Stimulated activated CD8-positive, alpha-beta memory T cell treated with anti-CD3 and anti-CD28 coated beads, Interleukin-4, amount 100 ng/mL, for 1 hour (primary cell): ENCODE measurements around the gene FZD10.

Experiments used
- DNase-seq, 2 donors: peaks; one replicate each; pipeline ENCODE4 v3.0.0-alpha.2; 2020; ENCODE audit warnings: low read depth in 2 of 2, low spot score in 1 of 2

The FZD10 gene

DNA sequence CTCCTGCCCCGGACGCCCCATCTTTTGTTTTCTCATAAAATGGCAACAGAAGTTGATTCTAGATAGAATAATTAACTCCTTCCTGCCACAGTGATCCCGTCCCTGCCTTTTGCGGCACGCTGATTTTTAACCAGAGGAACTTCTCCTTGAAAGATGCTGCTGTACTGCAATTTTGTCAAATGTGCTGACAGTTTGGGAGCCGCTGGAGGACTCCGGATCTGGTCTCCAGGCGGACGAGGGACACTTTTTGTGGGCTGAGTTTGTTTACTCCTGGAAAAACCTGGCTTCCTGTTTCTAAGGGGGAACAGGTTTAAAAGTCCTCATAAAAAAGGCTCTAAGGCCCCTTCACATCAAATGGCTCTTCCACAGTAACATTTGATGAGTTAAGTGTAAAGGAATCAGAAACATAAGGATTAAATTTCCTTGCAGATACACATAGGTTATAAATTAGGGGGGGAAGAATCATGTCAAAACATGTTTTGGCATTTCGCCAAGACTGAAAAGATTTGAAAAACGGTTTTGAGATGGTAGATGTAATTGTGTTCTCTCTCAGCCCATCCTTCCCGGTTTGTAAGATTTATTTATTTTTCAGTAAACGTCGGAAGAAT is 15.5 kb downstream of the FZD10 start:
- no peak for DNase-seq

DNA sequence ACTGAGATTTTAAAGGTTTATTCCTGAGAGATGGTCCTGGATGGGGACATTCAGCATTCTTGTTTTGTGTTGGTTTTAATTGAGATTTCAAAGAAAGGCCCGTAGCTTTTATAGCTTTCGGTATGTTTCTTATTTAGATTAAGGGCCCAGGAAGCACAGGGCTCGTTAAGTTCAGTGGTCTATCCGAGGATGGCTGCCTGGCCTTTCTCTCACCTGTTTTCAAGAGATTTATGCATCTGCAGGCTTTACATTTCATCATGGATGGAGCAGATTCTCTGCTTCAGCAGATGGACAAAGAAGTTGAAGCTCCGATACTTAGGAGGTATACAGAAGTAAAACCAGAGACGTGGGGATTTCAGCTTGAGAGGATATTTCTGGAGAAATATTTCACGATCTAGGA is 16.0 kb downstream of the FZD10 start:
- no peak for DNase-seq

DNA sequence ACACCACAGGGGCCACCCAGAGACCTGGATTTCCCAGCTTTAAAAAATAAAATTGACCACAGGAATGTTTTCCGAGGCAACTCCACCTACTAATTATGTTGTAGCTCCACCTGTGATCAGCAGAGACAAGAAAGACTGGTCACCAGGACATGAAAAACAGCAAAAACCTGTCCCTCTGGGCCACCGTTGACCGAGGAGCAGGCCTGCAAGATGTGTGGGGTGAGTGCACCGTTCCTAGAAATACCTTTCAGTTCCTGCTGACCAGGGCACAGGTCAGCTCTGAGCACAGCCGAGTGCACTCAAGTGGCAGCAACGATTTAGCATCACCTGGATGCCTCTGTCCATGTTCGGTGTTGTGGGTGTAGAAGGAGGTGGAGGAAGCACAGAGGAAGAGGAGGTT is 16.9 kb downstream of the FZD10 start:
- no peak for DNase-seq

DNA sequence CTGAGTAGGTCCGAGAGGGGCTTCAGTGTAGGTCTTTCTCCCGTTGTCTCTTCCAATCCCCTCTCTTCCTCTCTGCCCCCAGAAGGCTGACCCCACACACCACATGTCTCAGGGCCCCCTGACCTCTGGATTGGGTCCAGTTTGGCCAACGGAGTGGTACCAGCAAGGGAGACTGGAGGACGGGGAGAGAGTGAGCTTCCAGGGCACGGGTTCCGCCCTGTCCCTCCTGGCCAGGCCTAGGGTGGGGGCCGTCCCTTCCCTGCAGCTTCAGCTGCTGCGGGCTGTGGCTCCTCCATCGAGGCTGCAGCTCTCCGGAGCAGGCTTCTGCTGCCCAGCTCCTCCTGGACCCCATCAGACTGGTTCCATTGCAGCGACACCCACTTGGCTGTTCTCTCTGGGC is 17.4 kb downstream of the FZD10 start:
- no peak for DNase-seq

DNA sequence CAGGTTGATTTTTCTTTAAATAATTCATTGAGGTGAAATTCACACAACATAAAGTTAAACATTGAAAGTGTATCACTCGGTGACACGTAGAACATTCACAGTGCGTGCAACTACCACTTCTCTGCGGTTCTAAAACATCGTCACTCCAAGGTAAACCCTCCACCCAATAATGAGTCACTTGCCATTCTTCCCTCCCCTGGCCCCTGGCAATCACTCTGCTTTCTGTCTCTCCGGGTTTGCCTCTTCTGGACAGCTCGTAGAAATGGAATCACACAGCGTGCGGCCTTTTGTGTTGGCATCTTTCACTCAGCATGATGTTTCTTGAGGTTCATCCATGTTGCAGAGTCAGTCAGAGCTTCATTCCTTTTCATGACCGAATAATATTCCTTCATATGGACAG is 18.9 kb downstream of the FZD10 start:
- no peak for DNase-seq

DNA sequence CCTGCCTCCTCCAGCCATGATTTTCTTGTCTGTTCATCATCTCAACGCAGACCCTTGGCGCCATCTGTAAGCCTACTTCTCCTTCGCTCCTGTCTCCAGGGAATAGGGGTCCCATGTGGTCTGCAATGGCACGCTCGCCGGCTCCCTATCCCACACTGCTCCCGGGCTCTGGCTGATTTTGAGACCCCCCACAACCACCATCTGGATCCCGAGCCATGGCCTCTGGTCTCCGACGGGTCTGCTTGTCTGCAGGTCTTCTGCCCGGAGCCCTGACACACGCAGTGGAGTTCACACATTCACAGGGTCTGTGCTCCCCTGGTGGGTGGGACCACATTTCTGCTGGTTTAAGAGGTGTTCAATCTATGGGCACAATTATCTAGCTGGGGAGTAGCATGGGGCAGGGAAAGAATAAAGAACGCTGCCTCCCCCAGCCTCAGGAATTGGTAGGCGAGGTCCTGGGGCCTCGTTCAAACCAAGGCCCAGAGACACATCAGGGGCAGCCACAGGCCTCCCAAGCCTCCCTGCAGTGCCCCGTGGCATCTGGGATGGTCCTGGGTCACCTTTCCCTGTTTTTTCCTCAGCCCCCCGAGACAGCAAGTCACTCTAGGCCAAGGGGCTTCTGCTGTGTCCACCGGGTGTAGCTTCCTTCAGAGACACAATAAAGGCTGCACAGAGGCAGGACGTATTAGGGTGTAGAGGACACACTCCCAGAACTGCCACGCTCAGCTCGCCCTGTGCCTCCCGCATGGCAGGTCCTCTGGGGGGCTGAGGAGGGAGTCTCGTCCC is 21.5 kb downstream of the FZD10 start:
- no peak for DNase-seq

DNA sequence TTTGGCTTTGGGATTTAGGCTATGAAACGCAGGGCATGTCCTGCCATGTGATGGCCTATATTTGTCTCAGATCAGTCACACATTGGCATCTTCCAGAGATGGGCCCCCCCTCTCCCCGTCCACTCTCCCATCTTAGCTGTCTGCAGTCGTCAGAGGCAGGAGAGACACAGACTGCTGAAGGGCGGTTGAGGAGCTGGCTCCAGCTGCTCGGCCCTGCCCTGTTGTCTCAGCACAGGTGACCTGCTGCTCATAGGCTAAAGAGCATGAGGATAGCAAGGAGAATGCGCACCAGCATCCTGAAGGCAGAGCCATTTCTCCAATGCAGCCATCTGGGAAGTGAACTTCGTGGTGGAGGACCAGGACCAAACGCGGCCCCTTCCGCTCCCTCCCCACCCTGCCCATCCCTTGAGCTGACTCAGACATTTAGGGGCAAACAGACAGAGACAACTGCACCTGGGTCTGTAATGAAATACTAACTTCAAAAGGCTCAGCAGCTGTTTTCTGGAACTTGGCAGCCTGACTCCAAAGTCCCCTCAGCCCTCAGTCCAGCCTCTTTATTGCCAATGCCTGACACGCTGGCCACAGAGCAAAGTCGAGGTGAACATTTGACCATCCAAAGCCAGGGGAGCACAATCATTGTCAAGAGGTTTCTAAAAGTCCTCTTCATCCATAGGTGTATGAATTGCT is 22.3 kb downstream of the FZD10 start:
- DNase-seq = no peak

DNA sequence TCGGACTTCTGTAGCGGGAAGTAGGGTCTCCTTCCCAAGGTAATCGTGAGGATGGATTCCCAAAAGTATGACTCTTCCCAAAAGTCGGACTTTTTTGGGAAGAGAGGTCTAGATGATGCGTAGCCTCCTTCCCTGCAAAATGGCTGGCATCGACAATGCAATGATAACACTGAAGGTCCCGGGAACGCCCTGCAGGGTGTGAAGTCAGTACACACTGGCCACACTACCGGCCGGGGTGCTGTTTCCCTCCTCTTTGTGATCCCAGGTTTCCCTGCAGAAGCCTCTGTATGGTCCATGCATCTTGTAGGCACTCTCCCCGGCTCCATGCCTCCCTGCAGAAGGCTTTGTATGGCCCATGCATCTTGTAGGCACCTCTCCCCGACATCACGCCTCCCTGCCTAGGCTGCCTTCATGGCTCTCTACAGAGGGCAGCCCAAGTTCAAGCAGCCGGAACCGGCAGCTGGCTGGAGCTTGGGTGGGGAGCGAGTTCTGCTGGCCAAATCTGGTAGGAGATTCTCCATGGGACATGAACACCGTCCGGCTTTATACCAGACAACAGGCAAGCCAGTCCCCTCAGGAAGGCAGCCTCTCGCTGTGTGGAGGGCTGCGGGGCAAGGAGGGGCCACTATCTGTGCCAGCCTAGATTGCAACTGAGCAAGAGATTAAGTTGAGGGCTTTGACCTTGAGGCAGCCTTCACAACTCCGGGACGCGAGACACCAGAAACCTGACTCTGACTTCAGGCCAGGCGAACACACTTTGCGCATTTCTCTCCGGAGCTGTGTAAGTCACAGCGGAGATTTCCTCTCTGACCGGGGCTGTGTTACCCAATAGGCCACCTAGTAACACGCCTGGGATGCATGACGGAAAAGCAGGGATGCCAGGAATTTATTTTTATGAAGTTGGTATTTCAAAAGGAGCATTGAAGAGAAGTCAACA is 23.5 kb downstream of the FZD10 start:
- DNase-seq = no peak

DNA sequence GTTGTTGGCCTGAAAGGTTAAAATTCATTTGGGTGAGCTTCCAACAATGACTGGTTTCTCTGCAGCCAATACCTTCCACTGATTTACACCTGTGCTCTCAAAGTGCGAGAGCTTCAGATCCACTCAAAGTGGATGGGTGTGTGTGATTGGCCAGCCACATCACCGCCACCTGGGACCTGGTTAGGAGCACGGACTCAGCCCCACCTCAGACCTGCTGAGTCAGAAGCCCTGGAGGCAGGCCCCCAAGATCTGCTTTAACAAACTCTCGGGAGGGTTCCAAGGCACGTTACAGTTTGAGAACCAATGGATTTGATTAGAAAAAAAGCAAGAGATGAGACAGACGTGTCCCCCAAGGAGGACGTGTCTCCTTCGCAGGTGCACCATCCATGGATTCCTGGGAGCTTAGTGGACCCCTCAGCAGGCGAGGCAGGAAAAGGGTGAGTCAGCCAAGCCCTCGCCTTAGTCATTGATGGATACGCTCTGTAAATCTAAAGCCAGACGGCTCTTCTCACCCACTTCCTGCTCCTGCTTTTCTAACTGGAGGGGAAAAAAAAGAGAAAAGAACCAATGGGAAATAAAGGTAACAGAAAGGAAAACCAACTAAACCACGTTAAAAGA is 24.5 kb downstream of the FZD10 start:
- no peak for DNase-seq

DNA sequence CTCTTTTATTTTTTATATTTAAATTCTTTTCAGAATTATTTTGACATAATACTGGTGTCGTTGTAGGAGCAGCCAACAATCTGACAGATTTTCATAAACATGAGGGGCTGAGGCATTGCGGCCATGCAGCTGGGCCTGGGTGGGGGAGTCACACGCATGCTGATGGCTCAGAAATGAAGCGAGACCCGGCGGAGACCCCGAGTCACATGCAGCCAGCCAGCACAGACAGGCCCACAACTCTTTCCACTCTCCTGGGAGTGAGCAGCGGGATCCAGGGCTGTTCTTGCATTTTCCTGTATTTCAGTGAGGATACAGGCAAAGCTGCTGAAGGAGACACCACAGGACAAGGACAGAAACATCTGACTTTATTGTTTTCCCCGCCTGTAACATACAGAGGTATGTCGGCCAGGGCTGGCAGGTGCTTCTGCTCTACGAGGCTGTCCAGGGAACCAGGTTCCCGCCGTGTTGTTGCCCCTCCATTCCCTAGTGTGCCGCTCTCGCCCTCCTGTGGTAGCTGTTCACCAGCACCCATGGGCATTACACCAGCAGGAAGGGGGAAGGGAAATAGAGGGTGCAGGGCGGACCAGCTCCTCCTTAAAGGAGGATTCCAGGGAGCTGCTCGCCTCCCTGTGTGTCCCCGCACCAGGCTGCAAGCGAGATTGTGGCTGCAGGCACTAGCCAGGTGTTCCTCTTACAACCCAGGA is 30.5 kb downstream of the FZD10 start:
- no peak for DNase-seq

DNA sequence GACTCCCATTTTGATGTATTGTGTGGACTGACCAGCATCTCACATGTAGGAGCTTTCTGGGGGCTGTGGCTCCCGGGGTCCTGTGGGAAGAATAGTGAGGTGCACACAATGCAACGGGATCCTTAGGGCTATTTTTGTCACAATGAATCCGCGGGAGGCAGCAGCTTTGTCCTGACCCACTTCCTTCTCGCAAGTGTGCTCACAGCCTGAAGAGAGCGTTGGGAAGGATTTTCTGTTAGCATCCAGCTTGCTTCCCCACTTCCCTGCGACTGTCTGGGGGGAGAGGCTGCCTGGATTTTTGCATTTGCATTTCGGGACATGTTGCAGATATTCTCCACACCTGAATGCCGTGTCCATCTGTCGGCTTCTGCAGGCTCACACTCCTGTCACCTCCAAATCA is 31.9 kb downstream of the FZD10 start:
- no peak for DNase-seq

DNA sequence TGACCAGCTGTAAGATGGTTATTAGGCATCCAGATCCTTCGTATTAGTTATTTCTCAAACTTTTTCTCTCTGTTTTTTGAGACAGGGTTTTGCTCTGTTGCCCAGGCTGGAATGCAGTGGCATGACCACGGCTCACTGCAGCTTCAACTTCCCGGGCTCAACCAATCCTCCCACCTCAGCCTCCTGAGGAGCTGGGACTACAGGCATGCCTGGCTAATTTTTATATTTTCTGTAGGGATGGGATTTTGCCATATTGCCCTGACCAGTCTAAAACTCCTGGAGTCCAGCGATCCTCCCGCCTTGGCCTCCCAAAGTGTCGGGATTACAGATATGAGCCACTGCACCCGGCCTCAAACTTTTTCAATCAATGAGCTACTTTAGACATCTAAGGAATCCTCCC is 33.1 kb downstream of the FZD10 start:
- no peak for DNase-seq

DNA sequence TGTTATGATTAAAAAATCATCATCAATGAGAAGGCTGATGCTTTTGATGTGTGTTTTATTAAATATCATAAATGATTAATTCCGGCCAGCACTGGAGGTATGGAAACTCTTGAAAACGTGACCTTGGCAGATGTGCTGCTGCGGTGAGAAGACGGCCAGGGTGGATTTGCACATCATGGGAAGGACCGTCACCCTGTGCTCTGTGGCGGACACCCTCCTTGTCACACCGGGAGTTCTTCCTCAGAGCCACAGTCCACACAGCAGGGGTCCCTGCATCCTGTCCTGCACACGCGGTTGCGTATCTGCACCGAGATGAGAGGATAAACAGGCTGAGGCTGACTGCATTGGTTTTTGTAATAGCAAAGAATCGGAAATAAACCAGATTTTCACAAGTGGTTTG is 33.5 kb downstream of the FZD10 start:
- no peak for DNase-seq

DNA sequence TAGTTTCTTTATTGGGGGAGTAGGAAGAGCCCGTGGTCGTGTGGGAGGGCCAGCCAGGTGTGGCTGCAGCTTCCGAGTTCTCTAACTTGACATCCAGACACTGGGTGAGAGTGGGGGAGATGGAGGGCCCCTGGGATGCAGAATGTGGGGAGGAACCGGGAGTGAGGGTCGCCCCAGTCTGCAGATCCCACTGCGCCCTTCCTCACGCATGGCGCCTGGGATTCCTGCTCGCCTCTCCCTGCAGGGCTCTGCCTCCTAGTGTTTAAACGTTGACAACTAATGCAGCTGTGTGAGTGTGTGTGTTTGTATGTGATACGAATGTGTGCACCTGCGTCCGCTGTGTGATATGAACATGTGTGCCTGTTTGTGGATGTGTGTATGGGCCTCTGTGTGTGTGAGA is 34.6 kb downstream of the FZD10 start:
- no peak for DNase-seq

DNA sequence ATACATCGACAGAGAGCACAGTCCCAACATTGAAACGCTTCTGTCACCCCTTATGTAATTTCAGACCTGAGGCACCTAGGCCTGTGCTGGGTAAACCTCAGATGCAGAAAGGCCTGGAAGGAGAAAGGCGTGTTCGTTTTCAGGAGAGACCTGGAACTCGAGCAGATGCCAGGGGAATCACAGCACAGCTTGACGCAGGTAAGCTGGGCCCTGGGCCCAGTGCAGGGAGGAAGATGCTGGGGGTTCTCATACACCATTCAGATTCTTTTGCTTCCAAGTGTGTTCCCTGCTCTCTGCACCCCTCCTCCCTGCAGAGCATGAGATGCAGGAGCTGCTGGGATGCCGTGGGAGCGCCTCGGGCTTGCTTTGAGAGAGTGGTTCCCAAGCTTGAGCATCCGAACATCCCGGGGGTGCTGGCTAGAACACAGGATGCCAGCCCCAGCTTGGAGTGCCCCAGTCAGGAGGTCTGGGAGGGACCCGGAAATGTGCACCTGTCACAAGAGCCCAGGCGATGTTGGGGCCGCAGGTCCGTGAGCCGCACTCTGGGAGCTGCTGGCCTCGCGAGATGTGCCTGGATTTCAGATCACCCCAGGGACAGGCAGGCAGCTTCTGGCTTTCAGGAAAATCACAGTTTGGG is 35.9 kb downstream of the FZD10 start:
- no peak for DNase-seq

DNA sequence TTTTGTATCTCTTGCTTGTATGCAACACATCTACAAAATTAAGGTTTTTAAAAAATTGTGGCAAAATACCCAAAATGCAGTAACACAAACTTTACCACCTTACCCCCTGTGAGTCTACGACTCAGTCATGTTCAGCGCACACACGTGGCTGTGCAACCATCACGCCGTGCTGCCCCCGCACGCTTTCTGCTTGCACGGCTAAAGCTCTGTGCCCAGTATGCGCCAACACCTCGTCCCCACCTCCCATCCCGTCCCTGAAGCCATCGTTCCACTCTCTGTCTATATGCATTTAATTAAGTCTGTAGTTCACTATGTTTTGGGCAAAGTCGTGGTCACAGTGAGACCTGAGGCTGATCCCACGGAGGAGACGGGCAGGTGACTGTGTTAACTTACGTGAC is 36.4 kb downstream of the FZD10 start:
- DNase-seq = no peak

DNA sequence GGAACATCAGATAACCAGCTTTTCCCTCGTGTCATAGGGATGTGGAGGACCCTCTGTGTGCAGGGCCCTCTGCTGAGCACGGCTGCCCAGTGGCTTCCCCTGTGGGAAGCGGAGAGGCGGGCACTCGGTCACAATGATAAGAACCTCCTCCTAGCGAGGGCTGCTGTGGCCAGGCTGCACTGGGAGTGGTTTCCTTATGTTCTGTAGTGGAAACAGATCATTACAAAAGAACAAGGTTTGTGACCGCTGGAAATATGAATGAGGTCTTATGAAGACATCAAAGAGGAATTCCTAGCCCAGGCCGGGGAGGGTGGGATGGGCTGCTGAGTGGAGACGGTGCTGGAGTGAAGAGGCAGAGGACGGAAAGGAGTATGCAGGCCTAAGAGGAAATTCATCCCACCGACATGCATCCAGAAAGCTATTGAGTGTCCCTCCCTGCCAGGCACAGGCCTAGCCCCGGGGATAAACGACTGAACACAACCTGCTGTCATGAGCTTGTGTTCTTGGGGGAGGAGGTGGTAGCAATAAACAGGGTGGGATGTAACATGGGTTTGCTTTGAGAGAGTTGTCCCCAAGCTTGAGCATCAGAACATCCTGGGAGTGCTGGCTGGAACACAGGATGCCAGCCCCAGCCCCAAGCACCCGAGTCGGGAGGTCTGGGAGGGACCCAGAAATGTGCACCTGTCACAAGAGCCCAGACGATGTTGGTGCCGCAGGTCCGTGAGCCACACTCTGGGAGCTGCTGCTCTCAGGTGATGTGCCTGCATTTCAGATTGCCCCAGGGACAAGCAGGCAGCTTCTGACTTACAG is 37.5 kb downstream of the FZD10 start:
- DNase-seq = no peak

DNA sequence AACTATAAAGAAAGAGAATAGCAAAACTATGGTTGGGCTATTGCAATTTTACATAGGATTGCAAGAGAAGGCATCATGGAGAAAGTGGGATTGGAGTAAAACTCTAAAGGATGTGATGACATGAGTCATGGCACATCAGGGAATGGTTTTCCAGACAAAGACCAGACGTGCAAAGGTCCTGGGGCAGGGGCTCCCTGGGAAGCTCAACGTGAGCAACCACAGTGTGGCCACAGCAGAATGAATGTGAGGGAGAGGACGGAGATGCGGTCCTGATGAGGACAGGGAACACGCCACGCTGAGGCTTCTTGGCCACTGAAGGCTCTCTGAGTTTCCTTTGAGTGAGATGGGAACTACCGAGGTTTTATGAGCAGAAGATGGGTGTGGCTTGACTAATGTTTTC is 38.2 kb downstream of the FZD10 start:
- DNase-seq = no peak

DNA sequence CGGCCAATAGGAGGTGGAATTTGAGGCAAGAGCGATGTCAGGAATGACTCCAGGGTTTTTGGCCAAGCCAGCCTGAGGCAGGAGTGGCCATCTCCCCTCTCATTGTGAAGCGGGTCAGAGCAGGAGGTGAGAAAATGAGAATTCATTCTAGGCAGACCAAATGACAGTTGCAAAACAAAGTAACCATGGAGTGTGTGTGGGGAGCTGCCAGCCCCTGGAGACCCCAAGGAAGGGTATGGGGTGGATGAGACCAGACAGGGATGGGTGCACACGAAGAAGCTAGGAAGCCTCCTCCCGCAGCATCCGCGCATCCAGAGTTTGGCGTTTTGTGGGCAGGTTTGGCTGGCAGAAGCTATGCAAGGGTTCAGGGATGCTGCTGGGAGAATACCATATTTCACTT is 38.8 kb downstream of the FZD10 start:
- no peak for DNase-seq
